Calu3 (cell line): ENCODE measurements around the gene SSBP4. TPM values are rescaled to one million over a fixed set of nuclear protein-coding genes. Genes with fewer than 3 reads are reported as not detected.

ENCODE experiments used
- BruUV-seq: library from RNA; stranded (reverse); fragments of 400-500 nt; replicated peaks from 2 replicates; lab custom pipeline; 2021; lab: Mats Ljungman, UMichigan
- CTCF ChIA-PET: fragments of 300-600 bp; sonication (Branson Sonifier 250); formaldehyde crosslinking; loops from one replicate; lab custom pipeline; 2022; ENCODE audit warnings: antibody characterized with exemption; lab: Charles Lee
- DNase-seq: peaks from one replicate; pipeline ENCODE4 v3.0.0; 2022
- H3K27ac Mint-ChIP-seq: one replicate; pipeline ENCODE4 v1.8.0; 2022; ENCODE audit warnings: mixed read lengths; ENCODE audit not compliant: unreplicated experiment
- H3K27me3 Mint-ChIP-seq: one replicate; pipeline ENCODE4 v1.8.0; 2022; ENCODE audit warnings: mixed read lengths; ENCODE audit not compliant: unreplicated experiment
- H3K36me3 Mint-ChIP-seq: one replicate; pipeline ENCODE4 v1.8.0; 2022; ENCODE audit warnings: mild to moderate bottlenecking, moderate library complexity, mixed read lengths; ENCODE audit not compliant: insufficient read depth, unreplicated experiment
- H3K4me1 Mint-ChIP-seq: one replicate; pipeline ENCODE4 v1.8.0; 2022; ENCODE audit warnings: mild to moderate bottlenecking, low read depth, mixed read lengths; ENCODE audit not compliant: unreplicated experiment
- H3K4me3 Mint-ChIP-seq: one replicate; pipeline ENCODE4 v1.8.0; 2022; ENCODE audit warnings: mild to moderate bottlenecking, low read depth, moderate library complexity, mixed read lengths; ENCODE audit not compliant: unreplicated experiment
- H3K9me3 Mint-ChIP-seq: one replicate; pipeline ENCODE4 v1.8.0; 2022; ENCODE audit warnings: low read depth, mixed read lengths; ENCODE audit not compliant: unreplicated experiment
- CTCF ChIP-seq: fragments of 200-600 bp; IDR thresholded peaks from one replicate; pipeline ENCODE4 v1.8.0; 2022; ENCODE audit warnings: antibody characterized with exemption; ENCODE audit not compliant: unreplicated experiment
- intact Hi-C: fragments of 100-400 bp; cut with micrococcal nuclease; formaldehyde crosslinking; loops from one replicate; pipeline ENCODE4 v1.10.0; 2022; ENCODE audit not compliant: unreplicated experiment
- total RNA-seq: library from RNA; stranded (reverse); gene quantifications from 2 replicates; pipeline ENCODE4 v1.2.3, GENCODE V29; 2022

The SSBP4 gene
- total RNA-seq, 1 experiment from 2014 or later: 51.5 TPM

- Mint-ChIP-seq H3K9me3 (peaks cover 2% of the 10 kb centered on the region), H3K36me3 (peaks cover 57% of the 10 kb centered on the region), H3K27ac (no peak overlapping the region), H3K27me3 (no peaks in the 10 kb centered on the region), H3K4me1 (peaks cover 25% of the 10 kb centered on the region), H3K4me3 (no peak overlapping the region)
- CTCF ChIA-PET: interaction anchor here (0.7 kb wide), 1 partner anchor 368 kb away, joined by 3 read pairs; no protein-coding TSS in a partner anchor
- peak; percentile 49 for DNase-seq
- intact Hi-C loops: no loop called here
- BruUV-seq: no TSS peak
- TF ChIP-seq CTCF: no peak
These were observed 21.2 kb downstream of the SSBP4 start for GRCh38 chr19:18440415-18440877.

- H3K36me3 Mint-ChIP-seq: peaks cover 55% of the 10 kb centered on the region
- no peak for DNase-seq
- BruUV-seq: no TSS peak
- no peaks in the 10 kb centered on the region for H3K27me3 Mint-ChIP-seq
- no peak overlapping the region for H3K4me3 Mint-ChIP-seq
- intact Hi-C loops: no loop called here
- H3K4me1 Mint-ChIP-seq: peaks cover 25% of the 10 kb centered on the region
- H3K27ac Mint-ChIP-seq: no peak overlapping the region
- TF ChIP-seq CTCF: no peak
- CTCF ChIA-PET: no interaction called here
- H3K9me3 Mint-ChIP-seq: peaks cover 2% of the 10 kb centered on the region
These were observed 22.0 kb downstream of the SSBP4 start for GRCh38 chr19:18440936-18441803.

GRCh38 chr19:18441804-18442788 lies 22.9 kb downstream of the SSBP4 start:
- Mint-ChIP-seq H3K27ac (peak overlapping the region; percentile 22), H3K36me3 (peaks cover 56% of the 10 kb centered on the region), H3K4me1 (peaks cover 25% of the 10 kb centered on the region), H3K4me3 (no peak overlapping the region), H3K9me3 (peaks cover 2% of the 10 kb centered on the region), H3K27me3 (no peaks in the 10 kb centered on the region)
- DNase-seq: no peak
- intact Hi-C loops: no loop called here
- BruUV-seq: no TSS peak
- TF ChIP-seq CTCF: no peak
- CTCF ChIA-PET: no interaction called here

GRCh38 chr19:18442941-18443340 lies 23.7 kb downstream of the SSBP4 start:
- Mint-ChIP-seq H3K36me3 (peaks cover 47% of the 10 kb centered on the region), H3K4me3 (no peak overlapping the region), H3K4me1 (peaks cover 25% of the 10 kb centered on the region), H3K9me3 (peaks cover 2% of the 10 kb centered on the region), H3K27me3 (no peaks in the 10 kb centered on the region), H3K27ac (no peak overlapping the region)
- no peak for TF ChIP-seq CTCF
- intact Hi-C loops: no loop called here
- DNase-seq: no peak
- no TSS peak for BruUV-seq
- CTCF ChIA-PET: no interaction called here
